NCI-H146 treated with DMSO at 0.1 percent for 48 hours (cell line): ENCODE measurements around the gene FAM193B.
A peak's percentile ranks its signal among the peaks of the same experiment; 100 is the strongest.
"Not testable (repeated sequence)": the region's sequence is repeated elsewhere in the genome, so short reads cannot be mapped to it uniquely, and the experiment has no call there.

Experiments
- DNase-seq: peaks from one replicate; lab custom pipeline; 2025; ENCODE audit not compliant: unreplicated experiment; lab: John Stamatoyannopoulos, UW

The FAM193B gene

DNA sequence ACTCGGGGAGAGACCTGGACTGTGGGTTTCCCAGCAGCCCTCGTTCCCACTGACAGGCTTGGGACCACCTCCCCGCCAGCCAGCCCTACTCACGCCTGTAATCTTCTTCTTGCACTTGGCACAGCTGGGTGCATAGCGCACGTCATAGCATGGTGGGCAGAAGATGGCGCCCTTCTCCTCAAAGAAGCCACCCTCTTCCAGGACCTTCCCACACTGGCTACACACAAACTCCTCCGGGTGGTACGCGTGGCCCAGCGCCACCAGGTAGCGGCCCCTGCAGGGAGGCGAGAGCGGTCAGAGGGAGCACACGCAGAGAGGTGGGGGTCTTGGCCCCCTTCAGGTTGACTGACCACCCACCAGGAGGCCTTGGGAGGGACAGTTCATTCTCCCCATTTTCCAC is 66.4 kb downstream of the FAM193B start:
- no peak for DNase-seq

DNA sequence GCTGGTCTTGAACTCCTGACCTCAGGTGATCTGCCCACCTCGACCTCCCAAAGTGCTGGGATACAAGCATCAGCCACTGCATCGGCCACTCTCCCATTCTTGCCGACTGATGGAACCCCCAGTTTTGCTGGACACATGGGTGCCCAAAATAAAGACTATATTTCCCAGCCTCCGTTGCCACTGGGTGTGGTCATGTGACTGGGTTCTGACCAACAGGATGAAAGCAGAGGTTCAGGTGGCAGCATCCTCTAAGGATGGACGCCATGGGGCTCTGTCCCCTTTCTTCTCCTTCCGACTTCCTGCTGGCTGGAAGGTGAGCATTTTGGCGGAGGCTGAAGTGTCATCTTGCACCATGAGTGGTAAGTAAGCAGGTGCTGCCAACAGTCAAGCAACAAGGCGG is 67.2 kb downstream of the FAM193B start:
- DNase-seq, result no peak

DNA sequence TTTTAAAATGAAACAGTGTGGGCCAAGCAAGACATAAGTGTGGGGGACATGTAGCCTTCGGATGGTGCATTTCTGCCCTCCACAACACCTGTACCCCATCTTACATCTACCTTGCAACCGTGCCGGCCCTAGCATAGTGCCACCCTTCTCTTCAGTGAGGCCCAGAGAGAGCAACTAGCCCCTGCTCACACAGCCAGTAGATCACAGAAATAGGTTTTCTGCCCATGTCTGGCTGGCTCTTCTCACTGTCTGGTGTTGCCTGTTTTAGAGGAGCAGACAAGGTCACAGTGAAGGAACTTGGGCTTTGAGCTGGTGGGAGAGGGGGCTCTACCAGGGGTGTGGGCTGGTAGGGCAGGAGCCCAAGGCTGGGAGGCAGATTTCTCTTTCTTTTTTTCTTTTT is 68.1 kb downstream of the FAM193B start:
- DNase-seq, result no peak

DNA sequence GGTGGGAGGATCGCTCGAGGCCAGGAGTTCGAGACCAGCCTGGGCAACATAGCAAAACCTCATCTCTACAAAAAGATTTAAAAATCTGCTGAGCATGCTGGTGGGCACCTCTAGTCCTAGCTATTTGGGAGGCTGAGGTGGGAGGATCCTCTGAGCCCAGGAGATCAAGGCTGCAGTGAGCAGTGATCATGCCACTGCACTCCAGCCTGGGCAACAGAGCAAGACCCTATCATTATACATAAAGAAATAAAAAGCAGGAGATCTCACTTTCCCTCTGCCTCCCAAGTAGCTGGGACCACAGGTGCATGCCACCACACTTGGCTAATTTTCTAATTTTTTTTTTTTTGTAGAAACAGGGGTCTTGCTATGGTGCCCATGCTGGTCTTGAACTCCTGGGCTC is 68.6 kb downstream of the FAM193B start:
- DNase-seq, result not testable (repeated sequence)

DNA sequence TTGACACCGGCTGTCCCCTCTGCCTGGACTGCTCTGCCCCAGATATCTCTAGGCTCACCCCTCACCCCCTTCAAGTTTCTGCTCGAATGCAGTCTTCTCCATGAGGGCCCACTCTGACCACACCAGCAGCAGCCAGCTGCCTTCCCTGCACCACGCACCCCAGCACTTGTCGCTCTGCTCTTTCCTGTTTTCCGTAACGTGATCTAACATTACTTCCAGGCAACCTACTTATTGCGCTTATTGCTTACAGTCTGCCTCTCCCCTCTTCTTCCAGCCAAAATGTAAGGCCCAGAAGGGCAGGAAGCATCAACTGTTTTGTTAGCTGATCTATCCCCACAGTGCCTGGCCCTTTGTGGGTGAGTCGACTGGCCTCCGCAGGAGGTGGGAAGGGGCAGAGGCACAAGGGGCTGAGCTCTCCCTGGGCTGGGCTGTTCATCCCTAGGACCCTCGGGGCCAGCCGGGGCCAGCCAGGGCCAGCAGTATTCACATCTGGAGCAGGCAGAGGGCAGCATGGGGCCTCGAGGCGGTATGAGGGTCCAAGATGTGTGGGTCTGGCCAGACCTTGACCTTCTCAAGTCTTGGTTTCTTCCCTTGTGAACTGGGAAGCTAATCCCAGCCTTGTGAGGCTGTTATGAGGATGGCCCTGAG is 69.3 kb downstream of the FAM193B start:
- no peak for DNase-seq

DNA sequence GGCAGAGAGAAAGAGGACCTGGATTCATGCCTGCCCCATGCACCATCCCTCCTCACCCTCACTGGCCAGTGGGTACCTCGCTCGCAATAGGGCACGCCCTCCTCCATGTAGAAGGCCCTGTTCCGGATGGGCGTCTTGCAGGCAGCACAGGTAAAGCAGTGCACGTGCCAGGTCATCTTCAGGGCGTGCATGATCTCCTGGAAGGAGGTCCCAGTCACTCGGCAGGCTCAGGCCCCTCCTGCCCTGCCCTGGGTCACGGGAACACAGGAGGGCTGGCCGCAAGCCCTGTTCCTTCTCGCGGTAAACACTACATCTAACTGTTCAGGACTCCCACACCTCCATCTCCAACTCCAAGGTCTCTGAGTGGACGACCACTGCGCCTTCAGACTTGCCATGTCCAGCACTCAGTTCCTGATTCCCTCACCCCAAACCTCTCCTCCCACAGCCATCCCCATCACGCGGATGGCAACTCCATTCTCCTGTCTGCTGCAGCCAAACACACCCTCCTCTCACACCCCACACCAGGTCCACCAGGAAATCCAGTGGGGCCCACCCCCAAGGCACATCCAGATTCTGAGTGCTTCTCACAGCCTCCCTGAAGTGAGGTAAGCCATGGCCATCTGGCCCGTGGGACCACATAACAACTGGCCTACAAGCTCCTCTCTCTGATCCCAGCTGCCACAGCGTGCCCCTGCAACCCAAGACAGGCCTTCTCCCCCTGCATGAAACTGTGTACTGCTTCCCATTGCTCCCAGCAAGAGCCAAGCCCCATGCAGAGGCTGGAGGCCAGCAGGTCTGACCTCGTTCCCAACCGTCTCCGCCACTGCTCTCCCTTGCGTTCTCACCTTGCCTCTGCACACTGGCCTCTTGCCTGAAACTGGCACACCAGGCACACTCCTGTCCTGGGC is 70.1 kb downstream of the FAM193B start:
- DNase-seq, result no peak

DNA sequence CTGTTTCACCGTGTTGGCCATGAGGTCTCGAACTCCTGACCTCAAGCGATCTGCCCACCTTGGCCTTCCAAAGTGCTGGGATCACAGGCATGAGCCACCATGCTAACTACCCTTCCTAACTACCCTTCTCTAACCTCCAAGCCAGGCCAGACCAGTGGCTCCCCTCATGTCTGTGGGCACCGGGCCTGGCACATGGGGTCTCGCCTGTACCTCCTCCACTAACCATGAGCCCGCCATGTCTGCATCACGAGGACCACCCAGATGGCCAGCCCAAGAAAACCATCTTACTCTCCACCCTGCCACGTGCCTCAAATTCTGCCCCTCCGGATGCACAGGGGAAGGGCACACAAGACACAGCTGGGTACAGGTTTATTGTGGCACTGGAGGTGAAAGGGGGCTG is 71.3 kb downstream of the FAM193B start:
- no peak for DNase-seq

DNA sequence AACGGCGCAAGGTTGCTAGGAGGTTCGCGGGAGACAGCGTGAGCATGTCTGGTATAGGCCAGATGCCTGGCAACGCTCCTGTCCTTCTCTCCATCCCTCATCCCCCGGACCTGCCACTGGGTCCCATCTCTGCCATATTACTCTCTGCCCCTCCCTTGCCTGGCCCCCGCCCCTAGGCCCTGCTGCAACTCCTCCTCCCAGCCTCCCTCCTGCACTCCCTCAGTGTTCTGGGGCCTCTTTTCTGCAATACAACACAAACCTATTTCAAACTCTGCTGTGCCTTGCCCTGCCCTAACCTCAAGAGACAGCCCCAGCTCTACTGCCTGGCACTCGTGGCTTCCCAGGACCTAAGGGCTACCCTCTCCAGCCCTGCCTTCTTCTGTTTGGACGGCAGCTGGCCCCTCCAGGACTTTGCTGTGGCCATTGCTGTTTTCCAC is 72.0 kb downstream of the FAM193B start:
- DNase-seq, result no peak

DNA sequence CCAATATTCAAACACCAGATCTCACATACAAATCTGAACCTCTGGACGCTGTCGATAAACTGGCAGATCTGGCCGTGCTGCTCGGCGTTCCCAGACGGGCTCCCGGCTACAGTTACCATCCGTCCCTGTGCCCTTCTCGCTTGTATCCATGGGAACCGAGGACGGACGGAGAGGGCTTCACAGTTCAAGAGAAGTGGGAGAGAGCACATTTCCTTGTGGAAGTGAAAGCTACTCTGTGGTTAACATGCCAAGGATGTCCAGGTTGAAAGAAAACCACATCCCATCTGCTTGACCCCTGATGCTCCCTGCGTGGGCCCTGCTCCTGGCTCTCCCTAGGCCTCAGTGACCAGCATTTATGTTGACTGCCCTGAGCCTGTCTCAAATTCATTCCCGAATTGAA is 74.6 kb downstream of the FAM193B start:
- no peak for DNase-seq

DNA sequence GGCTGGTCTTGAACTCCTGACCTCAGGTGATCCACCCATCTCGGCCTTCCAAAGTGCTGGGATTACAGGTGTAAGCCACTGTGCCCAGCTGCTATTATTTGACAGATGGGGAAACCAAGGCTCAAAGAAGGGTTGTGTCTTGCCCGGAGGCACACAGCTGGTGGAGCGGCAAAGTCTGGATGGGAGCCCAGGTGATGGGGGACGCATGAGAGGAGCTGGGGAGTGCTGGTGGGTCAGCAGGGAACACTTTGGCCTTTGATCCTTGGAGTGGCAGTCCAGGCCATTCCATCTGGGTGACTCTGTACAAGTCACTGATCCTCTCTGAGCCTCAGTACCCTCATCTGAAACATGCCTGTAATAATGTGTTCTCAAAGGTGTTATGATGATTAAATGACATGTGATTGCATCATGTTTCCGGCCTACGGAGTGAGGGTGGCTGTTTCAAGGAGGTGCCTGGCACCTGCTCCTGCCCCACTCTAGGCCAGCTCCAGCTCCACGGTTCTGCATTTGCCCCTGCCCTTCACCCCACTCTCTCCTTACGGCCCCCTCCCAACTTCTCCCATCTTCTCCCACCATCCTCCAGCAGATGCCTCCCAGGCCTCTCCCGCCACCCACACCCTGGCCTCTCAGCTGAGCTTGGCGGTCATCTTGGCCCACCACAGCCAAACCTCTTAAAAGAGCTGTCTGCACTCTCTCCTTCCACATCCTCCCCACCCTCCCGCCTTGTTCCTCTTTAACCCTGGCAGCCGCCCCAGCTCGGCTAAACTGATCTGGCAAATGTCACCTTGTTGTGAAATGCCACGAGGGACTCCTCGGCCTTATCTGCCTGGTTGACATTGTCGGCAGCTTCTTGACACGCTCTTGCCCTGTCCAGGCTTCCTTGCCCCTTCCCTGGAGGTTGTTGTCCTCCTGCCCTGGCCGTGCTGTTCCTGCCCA is 75.4 kb downstream of the FAM193B start:
- no peak for DNase-seq

DNA sequence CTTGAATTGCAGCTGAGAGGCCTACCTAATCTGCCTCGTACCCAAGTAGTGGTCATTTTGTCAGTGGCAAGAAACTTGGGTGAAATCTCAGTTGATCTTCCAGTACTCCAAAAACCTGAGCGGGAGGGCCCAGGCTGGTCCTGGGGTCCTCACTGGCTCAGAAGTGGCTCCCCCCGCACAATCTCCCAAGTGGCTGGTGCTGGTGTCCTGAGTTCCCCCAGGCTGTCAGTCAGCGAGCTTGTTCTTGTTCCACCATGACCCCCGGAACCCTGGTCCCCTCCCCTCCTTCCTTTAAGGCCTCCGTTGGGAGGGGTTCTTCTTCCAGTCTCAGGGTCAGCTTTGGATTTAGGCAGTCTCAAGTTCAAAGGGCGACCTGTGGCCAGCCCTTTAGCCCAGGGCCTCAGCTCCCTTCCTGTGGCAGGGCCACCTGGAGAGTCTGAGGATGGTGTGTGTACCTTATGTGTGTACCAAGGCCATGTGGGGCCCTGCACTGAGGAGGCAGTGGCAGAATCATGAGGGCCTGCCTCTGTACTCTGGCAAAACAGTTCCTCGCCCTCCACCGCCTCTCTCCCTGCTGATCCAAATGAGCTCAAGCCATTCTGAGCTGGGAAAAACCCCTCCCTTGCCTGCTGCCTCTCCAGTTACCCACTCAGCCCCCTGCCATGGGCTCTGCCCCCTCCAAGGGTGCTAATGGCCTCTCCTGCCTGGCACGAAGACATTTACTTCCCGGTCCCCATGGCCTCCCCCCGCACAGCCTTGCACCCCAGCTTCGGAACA is 76.5 kb downstream of the FAM193B start:
- no peak for DNase-seq

DNA sequence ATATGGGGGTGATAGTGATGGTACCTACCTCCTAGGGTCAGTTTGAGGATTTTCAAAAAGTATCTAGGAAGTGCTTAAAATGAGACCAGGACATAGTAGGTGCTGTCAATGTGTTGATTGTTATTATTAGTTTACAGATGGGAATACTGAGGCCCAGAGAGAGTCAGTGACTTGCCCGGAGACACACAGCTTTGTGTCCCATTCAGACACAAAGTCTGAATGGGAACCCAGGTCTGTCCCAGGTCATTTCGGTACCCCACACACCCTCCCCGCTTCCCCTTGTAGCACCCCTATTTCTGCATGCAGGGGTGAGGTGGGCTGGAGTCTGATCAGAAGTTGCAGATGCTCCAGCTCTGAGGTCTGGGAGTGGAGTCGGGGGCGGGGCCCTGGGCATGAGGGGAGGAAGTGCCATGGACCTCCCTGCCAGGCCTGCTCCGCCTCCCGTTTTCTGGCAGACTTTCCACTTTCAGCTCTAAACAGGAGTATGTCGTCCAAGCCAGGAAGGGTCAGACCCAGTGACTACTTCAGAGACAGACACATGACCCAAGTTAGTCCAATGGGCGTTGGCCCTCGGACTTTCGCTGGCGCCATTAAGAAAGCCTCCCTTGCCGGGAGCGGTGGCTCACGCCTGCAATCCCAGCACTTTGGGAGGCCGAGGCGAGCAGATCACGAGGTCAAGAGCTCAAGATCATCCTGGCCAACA is 77.7 kb downstream of the FAM193B start:
- DNase-seq, result no peak

DNA sequence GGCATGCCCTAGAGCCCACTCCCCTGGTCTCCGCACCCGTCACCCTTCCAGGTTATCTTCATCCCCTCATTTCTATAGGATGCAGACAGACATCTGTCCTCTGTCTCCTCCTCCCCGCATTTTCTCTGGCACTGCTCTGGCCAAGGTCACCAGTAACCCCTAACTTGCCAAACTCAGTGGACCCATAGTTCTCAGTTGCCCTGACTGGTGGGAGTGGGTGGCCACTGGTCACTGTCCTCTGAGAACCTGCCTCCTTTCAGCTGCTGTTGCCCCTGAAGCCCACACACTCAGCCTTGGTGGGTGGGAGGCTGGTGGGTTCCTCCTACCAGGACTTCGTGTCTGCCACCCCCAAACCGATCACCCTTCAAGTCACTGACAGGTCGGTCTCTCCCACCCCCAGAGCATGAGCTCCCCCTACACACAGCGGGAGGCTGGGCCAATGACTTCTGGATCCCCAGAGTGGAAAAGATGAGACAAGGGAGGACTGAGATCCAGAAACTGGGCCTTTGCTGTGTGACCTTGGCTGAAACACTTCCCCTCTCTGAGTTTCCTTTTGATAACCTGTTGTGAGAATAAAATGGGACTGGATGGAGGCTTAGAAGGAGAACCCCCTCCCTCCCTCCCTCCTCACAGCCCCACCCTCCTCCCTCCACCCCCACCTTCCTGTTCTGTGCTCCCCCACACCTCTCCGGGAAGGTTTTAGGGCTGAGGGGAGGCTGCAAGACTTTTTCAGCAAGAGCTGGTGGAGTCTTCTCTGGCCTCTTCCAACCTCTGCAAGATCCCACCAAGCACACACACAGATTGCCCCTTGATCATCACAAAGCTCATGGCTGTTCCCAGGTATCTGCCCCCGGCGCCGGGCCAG is 78.6 kb downstream of the FAM193B start:
- DNase-seq, result no peak

DNA sequence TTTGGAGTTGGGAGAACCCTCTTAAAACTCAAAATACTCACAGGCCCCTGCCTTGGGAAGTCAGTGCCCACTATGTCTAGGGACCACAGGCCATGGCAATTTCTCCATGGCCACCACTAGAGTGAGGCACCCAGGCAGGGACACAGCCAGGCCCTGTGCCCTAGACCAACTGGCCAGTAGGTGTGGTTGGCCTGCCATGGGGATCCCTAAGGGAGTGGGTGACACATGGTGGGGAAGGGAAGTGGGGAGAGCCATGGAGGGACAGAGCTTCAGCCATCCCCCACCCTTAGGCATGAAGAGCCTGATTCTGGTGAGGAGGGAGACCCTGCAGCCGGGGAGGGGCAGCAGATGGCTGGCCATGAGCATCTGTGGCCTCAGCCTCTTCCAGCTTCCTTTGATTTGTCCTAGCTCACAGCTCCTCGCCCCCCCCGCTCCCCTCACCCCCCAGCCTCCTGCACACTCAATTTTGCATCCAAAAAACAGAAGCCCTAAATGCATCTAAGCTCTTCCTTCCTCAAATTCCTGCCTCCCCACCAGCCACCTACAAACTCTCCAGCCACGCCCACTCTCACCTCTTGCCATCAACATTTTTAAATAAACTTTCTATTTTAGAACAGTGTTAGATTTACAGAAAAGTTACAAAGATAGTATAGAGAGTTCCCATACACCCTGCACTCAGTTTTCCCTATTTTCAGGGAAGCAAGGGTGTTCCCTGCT is 79.4 kb downstream of the FAM193B start:
- DNase-seq, result no peak

DNA sequence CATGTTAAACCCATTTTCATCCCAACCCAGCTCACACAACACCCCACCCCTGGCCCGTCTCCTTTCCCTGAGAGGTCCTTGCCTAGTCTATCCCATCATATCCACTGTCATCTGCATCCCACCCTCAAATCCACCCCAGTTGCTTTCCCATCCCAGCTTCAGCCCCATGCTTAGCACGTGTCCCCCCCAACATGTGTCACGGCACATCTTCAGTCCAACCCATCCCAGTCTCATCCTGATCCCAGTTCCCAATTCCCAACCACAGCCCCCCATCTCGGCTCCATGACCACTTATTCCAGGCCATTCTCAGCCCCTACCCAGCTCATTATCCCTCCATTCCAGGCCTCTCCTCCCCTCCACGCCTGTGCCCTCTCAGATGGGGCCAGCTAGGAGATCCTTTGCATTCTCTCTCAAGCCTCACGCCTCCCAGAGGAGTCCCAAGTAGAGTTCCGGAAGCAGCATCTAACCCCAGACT is 80.3 kb downstream of the FAM193B start:
- no peak for DNase-seq

DNA sequence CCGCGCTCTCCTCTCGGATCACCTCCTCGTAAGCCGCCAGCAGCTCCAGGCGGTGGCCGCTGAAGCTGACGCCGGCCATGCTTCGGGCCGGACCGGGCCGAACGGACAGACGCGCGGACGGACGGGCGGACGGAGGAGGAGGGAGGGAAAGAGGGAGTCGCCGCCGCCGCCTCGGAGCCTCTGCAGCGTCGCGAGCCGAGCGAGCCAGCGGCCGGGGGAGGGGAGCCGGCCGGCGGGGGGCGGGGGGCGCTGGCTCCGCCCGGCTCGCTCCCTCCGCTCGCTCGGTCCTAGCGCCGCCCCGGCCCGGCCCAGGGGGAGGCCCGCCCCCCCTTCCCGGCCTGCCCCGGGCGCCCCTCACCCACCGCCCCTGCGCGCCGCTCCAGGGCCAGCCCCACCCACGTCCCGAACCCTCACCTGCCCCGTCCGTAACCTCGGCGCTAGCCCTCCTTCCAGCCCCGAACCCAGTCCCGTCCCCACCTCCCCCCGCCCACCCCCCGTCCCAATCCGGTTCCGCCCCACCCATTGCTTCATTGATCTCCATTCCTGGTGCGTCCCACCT is 80.8 kb downstream of the FAM193B start, which contains the start of gene DBN1:
Gene DBN1 (minus strand): TSS at position 192 of the 559 bp plus-strand sequence. CDS start 113 bp downstream, at position 79.
- no peak for DNase-seq

DNA sequence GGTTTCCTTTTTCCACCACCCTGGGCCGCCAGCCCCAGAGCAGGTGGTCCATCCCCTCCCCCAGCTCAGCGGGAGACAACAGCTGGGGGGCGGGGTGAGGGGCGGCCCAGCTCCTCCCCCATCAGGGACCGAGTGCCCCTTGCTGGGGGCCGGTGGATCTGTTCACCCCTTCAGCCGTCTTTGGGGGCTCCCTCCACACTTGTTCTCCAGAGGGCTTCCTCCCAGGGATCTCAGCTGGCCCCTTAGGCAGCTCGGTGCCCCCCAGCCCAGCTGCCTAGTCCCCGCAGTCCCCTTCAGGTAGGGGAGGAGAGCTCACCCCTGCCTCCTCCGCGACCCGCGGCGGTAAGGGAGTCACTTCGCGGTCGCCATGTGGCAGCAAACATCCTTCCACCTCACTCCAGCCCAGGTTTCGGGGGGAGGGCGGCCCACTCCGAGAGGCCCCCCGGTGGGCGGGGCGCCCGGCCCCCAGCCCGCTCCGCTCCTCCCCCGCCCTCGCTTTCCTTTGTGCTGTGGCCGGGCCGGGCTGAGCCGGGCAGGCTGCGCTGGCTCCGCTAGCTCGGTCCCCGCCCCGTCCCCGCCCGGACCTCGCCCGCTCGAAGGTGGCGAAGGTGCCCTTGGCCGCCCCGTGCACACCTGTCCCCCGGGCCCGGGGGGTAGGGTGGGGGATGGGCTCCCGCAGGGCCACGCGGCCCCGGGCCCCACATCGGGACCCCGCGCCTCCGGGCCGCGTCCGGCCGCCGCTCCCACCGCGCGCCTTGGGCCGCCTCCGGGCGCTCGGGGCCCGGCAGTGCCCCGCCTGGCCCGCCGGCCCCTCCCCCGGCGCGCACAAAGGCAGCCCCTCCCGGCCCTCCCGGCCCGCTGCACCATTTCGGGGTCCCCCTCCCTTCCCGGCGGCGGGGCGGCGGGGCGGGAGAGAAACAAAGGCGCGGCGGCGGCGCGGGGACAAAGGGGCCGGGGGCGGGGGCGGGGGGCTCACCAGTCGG is 81.6 kb downstream of the FAM193B start:
- peak; percentile 12 for DNase-seq
